ENCODE data around the gene MMGT1.

The MMGT1 gene

DNA sequence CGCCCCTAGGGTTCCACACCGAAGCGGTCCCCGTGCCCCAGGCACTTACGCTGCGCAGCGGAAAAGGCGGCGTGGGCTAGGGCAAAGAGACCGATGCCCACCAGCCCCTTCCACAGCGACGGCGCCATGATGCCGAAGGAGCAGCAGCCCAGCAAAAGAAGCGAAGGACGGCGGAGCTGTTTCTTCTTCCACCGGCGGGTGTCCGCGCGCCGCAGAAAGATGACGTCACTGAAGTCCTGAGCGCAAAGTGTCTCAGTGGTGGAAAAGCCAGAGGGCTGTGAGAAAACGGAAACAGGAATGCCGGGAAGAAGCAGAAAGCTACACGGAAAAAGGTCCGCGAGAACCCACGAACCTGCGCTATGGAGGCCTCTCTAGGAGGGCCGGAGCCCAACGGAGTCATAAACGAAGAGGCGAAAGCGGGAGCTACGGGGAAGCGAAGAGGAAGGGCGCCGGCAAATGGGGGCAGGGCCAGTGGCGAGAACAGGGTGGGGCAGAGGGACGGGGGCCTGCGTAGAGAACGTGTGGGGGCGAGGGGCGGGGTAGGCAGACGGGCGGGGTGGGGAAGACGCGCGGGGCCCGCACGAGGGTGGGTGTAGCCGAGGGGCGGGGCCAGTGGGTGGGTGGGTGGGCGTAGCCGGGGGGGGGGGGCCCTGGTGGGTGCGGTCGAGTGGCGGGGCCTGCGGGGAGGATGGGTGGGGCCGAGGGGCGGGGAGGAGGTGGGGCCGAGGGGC lies at the start of gene MMGT1:
TSS of gene MMGT1 (minus strand) at position 441 of the 731 bp plus-strand sequence. CDS start at position 128, 313 bp downstream.
- DNase-seq: peak; percentile 88

DNA sequence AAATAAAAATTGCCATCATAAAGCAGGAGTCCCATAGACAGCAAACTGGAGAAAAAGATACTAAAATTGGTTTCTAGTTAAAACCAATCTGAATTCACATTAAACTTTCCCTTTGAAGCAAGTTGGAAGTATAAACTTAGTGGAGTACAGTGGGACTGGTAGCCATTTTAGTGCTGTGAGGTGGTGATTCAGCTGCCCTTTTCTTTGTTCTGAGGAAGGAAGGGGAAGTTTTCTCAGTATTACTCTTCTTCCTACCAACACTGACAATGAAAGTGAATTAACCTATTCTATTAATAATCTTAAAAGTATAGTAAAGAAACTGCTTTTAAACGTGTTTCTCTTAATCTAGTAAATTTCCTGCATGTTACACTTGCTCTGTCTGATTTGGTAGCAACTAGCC lies 48.1 kb upstream of the MMGT1 start:
- no peak for DNase-seq

DNA sequence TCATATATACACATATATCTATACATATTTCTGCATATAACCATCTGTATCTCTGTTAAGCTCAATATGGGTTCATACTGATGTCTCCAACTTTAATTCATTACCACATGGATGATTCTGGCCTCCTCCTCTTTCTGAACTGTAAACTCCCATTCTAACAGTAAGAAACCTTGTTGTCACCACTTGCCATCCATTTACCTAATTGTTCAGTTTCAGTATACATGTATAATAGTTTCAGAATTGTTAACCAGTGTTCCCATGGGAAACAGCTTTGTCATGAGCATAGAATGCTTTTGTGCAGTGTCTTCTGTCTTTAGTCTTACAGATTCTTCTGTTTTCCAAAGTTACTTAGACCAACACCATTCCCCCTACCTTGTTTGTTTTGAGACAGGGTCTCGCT lies 47.4 kb upstream of the MMGT1 start:
- no peak for DNase-seq

DNA sequence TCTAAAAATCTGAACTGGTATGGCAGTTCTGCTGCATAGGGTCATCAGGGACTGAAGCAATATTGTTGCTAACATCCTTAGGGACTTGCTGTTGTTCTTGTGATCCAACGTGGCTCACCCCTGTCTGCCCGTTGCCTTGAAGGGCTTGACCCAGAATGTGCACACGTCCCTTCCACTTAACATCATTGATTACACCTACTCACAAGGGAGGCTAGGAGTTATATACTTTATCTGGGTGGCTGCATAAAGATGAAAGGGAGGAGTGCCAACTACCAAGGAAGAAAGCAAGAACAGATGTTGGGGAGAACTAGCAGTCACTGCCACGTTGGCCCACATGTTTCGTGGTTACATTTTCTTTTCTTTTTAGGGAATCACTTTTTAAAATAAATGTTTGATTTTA lies 45.4 kb upstream of the MMGT1 start:
- DNase-seq: no peak

DNA sequence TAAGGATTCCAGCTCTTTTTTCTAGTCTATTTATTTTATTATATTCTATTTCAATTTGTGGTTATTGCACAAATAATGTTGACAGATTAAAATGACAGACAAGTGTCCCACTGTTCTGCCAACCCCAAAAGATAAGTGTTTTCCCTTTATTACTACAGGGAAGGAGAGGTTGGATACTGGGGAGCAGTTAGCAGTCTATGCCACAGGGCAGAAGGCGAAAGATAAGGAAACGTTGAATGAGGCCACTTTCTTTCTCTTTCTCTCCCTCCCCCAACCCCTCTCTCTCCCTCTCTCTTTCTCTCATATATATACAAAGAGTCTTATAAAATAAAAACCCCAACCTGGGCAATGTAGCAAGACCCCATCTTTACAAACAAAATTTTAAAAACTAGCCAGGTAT lies 43.1 kb upstream of the MMGT1 start:
- no peak for DNase-seq

DNA sequence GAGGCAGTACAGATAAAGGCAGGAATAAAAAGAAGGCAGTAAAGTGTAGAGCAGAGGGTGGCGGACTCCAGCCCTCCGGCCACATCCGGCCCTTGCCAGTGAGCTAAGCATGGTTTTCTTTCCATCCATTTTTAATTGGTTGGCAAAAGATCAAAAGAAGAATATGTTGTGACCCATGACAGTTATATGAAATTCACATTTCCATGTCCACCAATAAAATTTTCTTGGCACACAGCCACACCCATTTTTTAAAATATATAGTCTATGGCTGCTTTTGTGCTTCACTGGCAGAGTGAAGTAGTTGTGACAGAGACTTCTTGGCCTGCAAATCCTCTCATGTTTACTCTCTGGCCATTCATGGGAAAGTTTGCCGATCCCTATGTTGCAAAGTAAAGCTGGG lies 41.2 kb upstream of the MMGT1 start:
- no peak for DNase-seq

DNA sequence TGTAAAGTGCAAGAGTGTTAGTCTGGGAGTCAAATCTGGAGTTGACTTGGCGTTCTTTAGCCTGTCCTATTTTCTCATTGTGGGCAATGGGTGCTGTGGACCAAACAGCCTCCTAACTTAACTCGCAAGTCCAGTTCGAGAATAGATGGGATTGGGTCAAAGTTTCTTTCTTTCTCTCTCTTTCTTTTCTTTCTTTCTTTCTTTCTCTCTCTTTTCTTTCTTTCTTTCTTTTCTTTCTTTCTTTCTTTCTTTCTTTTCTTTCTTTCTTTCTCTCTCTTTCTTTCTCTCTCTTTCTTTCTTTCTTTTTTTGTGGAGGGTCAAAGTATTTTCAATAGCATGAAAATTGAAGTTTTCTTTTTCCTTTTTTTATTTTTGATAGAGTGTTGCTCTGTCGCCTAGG lies 14.5 kb upstream of the MMGT1 start:
- no peak for DNase-seq

DNA sequence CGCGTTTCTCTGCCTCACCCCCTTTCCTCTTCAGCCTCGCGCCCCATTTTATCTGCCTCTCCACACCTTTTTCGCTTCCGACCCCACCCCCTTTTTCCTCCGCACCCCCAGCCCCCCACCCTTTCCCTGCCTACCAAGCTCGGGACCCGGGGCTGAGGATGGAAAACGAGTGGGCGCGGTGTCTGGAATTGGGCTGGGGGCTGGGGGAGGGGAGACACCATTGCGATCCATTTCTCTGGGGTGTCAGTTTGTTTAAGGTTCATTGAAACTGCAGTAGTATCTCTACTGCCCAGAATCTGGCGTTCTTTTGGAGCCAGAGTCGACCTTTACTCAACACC lies 12.2 kb upstream of the MMGT1 start:
- DNase-seq: no peak

DNA sequence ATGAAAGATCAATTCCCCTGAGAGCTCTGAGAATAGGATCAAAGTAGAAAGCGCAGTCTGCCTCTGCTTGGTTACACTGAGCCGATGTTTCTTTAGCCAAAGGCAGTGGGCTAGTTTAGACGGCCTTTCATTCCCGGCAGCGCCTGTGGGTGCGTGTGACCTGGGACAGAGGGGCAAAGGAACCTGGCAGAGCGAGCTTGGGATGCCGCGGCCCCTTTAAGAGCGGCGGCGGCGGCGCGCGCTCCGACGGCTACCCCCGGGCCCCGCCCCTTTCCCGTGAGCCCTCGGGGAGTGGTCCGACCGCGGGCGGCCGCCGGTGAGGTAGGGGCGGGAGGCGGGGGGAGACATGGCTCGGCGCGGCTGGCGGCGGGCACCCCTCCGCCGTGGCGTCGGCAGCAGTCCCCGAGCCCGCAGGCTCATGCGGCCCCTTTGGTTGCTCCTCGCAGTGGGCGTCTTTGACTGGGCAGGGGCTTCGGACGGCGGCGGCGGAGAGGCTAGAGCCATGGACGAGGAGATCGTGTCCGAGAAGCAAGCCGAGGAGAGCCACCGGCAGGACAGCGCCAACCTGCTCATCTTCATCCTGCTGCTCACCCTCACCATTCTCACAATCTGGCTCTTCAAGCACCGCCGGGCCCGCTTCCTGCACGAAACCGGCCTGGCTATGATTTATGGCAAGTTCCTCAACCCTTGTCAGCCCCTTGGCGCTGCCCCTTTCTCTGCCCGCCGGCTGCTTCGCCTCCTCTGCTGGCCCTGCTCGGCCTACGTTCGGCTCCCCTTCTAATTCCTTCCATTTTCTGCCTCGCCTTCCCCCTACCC lies 11.6 kb upstream of the MMGT1 start, which contains the start of gene SLC9A6:
TSS of gene SLC9A6 (plus strand) at position 279 of the 816 bp plus-strand sequence. CDS start at position 503, 224 bp downstream.
- peak; percentile 75 for DNase-seq

DNA sequence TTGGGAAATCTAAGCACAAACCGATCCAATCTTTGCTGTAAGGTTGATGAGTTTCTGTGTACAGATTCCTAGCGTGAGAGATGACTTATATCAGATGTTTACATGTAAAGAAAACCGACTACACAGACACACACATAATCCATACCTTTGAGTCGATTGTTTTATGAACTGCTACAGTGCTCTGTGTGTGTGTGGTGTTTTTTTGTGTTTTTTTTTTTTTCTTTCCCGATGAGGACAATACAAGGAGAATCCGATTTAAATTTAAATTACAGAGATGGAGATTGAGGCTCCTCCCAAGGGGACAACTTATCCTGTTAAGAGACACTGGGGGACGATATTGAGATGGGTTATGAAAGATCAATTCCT lies 11.0 kb upstream of the MMGT1 start:
- DNase-seq: no peak

DNA sequence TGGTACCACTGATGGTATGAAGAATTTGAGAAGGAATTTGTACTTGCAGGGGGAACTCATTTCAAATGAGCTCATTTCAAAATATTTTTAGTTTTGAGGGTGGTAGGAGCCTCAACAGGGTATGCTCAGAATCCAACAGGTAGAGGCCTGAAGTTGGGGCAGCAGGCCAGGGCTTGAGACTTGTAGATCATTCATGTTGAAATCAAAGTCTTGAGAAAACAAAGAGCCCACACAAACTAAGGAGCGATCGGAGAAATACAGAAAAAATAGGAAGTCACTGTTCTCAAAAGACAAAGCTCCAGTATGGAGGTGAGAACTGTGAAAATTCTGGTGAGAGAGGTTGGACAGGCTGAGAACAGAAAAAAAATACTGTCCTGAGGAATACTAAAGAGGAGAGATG lies 10.5 kb upstream of the MMGT1 start:
- no peak for DNase-seq

DNA sequence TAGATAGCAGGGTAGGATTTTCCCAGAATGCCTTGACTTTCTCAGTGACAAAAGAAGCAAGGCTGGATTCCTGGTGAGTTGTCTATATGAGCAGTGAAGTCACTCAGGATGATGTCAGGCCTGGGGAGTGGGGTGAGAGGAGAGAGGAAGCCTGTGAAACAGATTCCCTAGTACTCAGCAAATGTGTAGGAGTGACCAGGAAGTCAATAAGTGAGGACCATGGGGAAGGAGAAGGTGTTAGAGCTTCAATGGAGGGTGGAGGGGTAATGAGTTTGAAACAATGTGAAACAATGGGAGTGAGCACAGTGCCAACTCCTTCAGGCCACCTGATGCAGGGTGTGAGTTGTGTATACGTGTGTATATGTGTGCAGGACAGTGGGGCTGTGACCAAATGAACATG lies 9.1 kb upstream of the MMGT1 start:
- no peak for DNase-seq

DNA sequence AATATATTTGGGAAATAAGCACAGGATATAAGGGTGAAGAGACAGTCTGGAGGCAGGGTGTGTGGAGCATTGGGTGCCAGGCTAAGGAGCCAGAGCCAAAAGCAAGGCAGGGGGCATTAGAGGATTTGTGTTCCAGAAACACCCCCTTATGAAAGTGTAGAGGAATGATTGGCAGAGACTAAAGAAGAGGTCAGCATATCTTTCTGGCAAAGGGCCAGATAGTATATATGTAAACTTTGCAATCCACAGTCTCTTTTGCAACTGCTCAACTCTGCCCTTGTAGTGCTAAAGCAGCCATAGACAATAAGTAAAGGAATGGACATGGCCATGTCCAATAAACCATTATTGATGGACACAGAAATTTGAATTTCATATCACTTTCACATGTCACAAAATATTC lies 7.9 kb upstream of the MMGT1 start:
- DNase-seq: no peak

DNA sequence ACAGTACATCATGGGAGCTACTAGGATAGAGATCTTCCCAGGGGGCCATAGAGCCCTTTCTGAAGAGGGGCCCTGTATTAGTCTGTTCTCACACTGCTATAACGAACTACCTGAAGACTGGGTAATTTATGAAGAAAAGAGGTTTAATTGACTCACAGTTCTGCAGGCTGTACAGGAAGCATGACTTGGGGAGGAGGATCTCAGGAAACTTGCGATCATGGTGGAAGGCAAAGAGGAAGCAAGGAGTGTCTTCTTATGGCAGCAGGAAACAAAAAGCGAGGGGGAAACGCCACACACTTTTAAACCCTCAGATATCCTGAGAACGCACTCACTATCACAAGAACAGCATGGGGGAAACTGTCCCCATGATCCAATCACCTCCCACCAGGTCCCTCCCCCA lies 7.2 kb upstream of the MMGT1 start:
- no peak for DNase-seq

DNA sequence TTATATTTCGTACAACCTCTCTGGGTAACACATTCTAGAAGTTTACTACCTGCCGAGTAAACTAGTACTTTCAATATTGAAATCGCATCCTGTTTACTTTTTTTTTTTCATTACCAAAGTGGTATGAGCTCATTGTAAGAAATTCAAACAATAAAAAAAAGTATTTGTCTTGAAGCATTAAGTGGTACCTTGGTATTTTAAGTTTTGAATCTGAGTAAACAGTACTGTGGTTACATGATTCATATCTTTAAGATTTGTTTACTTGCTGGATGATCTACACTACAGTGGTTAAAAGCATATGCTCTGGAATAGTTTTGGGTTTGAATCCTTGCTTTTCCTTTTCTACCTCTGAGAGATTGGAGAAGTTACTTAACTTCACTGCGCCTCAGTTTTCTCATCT lies 3.8 kb upstream of the MMGT1 start:
- DNase-seq: no peak

DNA sequence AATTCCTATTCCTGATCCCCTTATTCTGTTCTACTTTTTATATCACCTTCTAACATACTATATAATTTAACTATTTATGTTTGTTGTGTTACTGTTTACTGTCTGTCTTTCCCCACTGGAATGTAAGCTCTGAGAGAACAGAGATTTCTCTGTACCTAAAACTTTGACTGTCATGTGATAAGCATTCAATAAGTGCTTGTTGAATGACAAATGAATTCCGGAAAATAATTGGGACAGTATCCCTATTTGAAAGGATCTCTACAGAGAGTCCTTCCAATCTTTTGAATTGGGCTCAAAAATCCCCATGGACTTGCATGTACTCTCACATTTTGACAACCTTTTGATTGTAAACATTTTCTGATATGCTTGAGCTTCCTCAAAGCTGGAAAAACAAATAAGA lies 1.6 kb upstream of the MMGT1 start:
- no peak for DNase-seq

DNA sequence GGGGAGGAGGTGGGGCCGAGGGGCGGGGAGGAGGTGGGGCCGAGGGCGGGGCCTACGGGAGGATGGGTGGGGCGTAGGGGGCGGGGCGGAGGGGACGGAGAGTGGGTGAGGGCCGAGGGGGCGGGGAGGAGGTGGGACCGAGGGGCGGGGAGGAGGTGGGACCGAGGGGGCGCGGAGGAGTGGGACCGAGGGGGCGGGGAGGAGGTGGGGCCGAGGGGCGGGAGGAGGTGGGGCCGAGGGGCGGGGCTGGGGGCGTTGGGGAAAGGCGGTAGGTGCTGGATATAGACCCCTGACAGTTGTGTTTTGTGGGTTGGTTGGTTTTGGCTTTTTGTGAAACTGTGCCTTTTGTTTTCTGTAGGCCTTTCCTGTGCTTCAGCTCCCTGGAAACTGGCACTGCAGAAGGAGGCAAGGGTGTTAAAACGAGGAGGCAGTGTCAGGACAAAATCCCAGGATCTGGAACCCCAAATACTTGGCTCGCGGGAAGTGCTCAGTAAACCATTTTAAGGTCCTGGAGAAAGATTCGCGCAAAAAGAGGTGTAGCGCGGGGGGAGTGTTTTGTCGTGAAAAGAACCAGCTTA lies 580 bp upstream of the MMGT1 start:
- peak; percentile 31 for DNase-seq

DNA sequence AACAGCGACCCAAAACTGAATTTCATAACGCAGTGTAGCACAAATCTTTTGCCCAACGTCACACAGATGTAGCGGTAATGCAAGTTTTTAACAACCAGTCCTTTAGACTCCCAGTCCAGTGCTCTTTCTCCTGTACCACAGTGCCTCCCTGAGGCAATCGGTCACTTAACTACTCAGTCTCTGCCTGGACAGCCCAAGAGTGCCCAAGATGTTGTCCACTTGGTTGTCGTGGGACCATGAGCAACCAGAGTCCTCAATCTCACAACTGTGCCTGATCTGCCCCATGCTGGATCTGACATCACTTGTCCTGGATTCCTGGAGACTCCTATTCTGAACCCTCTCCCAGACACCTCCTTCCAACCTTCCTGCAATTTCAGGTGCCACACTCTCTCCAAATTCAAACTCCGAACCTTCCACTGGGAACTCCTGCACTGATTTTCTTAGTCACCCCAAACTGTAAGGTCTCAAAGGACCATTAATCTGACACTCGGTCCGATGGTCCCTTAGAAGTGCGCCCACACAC lies 702 bp downstream of the MMGT1 start:
- DNase-seq: peak; percentile 36

DNA sequence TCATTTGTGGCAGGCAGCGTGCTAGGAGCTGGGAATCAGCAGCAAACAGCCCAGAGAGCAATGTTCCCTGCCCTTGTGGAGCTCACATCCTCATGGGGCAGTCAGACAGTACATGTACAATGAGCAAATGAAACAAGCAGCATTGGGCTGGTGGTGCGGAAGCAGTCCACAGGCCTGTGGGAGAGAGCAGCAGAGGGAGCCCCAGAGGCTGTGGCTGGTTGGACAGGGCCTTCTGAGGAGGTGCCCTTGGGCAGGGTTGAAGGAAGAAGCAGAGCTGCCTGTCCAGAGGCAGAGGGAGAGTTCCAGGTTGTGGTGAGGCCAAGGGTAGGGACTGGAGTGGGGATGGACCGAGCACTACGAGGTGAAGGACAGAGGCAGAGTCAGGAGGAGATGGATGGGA lies 22.5 kb downstream of the MMGT1 start:
- no peak for DNase-seq

DNA sequence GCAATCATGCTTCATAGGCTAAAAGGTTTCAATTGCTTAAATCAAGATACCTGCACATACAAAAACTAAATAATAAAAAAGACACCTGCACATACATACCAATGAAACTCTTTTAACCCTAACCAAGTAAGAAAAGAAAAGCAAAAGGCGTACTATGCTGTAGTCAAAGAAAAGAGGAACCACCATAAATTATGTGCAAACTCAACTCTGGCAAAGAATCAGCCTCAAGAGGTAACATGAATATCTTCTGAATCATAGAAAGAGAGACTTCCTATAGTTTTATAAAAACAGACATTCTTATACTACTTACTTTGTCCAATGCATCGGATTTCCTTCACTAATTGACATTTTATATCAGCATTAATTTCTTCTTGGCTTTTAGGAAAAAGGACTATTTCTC lies 29.3 kb downstream of the MMGT1 start:
- no peak for DNase-seq

DNA sequence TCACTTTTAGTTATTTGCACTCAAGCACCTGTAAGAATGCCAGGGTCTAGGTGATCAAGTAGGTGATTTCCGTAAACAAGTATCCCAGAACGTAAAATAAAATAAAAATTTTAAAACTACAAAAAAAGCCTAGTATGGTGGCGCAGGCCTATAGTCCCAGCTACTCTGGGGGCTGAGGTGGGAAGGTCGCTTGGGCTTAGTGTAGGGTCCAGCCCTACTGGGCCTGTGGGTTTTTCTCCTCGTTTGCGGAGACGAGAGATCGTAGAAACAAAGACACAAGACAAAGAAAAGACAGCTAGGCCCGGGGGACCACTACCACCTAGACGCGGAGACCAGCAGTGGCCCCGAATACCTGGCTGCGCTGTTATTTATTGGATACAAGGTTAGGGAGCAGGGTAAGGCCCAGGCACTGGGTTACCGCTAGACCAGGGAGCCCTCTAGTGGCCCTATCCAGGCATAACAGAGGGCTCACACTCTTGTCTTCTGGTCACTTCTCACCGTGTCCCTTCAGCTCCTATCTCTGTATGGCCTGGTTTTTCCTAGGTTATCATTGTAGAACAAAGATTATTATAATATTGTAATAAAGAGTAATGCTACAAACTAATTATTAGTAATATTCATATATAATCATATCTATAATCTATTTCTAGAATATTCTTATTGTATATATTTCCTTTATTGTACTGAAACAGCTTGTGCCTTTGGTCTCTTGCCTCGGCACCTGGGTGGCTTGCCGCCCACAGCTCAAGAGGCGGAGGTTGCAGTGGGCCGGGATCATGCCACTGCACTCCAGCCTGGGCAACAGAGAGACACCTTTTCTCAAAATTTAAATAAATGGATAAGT lies 41.9 kb downstream of the MMGT1 start:
- DNase-seq: peak; percentile 43

DNA sequence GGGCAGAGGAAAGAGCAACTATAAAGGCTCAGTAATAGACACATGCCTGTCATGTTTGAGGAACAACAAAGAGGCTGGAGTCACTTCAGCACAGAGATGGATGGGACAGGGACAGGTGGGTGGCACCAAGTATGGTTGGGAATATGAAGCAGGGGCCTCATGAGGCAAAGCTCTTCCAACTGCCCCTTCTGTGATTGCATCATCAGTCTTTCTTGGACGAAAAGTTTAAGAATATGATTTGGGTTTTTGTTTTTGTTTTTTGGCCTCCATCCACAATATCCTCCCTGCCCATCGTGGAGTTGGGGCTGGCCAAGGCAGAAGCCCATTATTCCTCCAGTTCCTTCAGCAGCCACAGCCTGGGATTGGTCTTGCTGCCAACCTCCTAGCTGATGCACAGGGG lies 45.9 kb downstream of the MMGT1 start:
- DNase-seq: no peak

DNA sequence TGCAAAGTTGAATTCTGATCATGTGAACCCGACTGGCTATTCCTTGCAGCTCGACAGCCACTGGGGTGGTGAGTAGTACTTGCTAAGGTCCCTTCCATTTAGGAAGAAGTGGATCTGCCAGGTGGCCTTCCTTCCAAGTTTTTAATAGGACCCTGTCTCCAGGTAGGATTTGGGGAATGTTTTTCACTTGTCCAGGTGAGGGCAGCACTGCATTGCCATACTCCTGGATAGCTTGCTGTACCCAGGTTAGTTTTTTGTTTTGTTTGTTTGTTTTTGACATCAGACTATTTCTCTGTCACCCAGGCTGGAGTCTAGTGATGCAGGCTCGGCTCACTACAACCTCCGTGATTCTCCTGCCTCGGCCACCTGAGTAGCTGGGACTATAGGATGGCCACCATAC lies 50.4 kb downstream of the MMGT1 start:
- no peak for DNase-seq

All from NCI-H1092 treated with DMSO at 0.1 percent for 48 hours (cell line).